ENCODE results near the gene FGF5.
"Not testable (repeated sequence)": the region's sequence is repeated elsewhere in the genome, so short reads cannot be mapped to it uniquely, and the experiment has no call there.

FGF5 gene

DNA sequence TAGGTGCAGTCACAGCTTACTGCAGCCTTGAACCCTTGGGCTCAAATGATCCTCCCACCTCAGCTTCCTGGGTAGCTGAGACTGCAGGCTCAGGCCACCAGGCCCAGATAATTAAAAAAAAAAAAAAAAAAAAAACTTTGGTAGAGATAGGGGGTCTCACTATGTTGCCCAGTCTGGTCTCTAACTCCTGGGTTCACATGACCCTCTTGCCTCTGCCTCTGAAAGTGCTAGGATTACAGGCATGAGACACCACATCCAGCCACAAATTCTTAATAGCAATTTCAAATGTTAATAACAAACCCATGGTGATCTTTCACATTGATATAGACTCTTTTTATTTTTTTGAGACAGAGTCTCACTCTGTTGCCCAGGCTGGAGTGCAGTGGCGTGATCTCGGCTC lies 12.3 kb upstream of the FGF5 start:
- DNase-seq (ENCODE audit: low read depth in 2 of 2) = no peak

DNA sequence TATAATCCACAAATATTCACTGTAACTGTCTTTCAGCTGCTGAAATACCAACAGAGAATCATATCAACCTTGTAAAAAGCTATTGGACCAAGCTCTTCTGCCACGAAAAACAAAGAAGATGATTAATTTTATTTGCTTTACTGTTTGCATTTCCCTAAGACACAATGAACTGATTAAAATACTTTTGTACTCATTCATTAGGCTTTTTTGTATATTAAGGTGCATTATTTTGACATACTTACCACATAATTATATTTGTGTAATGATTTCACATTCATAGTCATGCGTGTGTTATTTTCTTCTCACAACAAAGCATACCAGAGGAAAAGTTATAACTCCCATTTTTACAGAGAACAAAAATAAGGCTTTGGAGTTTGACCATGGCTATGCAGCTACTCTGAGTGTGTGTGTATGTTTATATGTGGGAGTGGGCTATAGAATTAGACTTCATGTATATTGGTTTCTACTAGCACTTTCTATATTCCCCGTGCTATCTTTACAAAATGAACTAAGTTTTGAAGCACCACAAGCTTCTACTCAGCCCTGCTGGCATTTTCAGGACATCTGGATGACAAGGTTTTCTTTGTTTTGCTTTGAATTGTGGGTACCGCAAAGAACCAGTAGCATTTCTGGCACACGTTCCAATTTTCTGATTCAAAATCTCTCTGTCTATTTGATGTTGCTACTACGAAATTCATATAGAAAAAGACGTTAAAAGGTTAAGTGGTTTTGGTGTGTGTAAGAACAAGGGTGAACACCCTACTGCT lies 11.0 kb upstream of the FGF5 start:
- DNase-seq (ENCODE audit: low read depth in 2 of 2) = no peak

DNA sequence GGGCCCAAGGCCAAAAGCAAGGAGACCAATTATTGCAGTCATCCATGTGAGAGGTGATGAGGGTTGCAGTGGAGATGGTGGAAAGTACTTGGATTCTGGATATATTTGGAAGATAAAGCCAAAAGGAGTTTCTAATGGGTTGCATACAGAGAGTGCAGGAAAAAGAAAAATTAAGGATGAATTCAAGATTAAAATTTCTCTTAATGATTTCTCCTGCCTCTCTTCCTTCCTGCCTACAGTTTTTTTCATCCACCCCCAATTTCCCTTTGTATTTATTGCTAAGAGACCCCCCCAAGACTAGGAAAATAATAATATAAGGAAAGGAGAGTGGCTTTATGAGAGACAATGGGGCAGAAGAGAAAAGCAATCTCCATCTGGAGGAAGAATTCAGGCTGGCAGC lies 8.6 kb upstream of the FGF5 start:
- no peak for DNase-seq (ENCODE audit: low read depth in 2 of 2)

DNA sequence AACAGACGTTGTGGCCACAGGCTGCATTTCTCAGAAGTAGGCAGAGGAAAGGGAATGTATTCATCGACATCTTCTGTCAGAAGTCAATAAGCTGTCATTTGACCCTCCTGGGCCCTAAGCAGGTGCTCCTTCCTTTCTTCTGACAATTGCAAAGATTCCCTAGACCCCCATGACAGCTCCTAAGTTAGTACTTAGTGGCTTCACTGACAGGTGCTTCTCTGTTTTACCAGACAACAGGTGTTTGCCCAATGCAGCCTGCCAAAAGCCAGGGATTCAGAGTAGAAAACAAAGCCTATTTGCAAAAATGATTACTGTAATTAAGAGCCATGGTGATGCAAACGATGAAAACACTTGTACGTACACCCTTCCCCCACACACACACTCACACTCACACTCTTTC lies 7.5 kb upstream of the FGF5 start:
- no peak for DNase-seq (ENCODE audit: low read depth in 2 of 2)

DNA sequence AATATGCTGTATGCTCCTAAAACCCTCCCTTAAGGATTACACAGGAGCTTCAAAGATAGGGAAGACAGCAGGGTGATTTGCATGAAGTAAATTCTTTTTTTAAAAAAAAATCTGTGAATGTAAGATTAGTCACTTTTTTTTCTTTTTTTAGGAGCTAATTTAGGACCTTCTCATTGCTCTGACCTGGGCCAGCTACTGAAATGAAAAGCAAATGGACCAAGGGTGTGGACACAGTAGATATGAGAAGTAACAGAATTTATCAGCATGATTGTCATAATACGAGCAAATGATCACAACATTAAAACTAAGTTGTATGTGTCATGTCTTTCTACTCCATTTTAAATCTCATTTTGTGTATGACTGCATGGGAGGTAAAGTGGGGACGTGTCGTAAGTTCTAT lies 6.6 kb upstream of the FGF5 start:
- DNase-seq (ENCODE audit: low read depth in 2 of 2) = no peak

GRCh38 chr4:80261989-80262600 lies 4.4 kb upstream of the FGF5 start:
- DNase-seq (ENCODE audit: low read depth in 2 of 2) = no peak

GRCh38 chr4:80263541-80264351 lies 2.7 kb upstream of the FGF5 start:
- no peak for DNase-seq (ENCODE audit: low read depth in 2 of 2)

GRCh38 chr4:80264352-80264647 lies 2.2 kb upstream of the FGF5 start:
- no peak for DNase-seq (ENCODE audit: low read depth in 2 of 2)

DNA sequence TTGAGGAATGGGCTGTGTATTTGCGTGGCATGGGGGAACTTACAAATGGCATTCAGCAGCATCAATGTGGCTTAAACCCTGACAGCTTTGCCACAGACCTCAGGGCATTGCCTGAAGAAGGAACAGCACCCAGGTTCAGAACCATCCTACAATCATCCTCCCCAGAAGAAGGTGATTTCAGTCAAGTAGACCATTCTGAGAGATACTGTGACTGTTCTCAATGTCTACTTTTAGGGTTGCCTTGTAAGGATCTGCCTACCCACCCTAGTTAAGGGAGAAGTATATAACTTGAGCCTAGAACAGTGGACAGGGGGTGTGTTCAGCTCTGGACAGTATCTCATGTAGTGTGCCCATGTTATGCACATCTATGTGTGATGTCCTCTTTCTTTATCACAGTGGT lies 1.6 kb upstream of the FGF5 start:
- no peak for DNase-seq (ENCODE audit: low read depth in 2 of 2)

- peak in 1 of 2 experiments; percentile 48 for DNase-seq (ENCODE audit: low read depth in 2 of 2)
Measured at GRCh38 chr4:80265571-80266252, 752 bp upstream of the FGF5 start.

GRCh38 chr4:80266902-80267380 lies 477 bp downstream of the FGF5 start:
- DNase-seq (ENCODE audit: low read depth in 2 of 2) = no peak

- DNase-seq (ENCODE audit: low read depth in 2 of 2) = no peak
Measured at GRCh38 chr4:80268081-80268823, 1.8 kb downstream of the FGF5 start.

DNA sequence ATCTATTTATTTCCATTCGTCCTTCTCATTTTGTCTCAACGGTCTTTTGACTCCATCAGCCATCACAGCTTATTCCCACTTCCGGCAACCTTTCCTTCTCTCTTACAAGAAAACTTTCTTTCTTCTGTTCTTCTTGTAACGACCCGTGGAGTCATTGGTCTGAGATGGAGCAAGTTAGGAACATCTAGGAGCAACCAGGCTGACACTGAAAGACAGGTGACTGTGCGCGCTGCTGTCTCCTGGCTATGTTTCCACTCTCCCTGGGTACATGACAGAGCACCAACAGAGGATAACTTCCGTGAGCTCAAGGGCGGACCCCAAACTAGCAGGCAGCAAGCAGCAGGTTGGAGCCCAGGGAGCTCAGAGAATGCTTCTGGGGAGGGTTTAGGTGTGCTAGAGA lies 2.5 kb downstream of the FGF5 start:
- DNase-seq (ENCODE audit: low read depth in 2 of 2) = no peak

GRCh38 chr4:80270321-80270720 lies 3.9 kb downstream of the FGF5 start:
- DNase-seq (ENCODE audit: low read depth in 2 of 2) = no peak

DNA sequence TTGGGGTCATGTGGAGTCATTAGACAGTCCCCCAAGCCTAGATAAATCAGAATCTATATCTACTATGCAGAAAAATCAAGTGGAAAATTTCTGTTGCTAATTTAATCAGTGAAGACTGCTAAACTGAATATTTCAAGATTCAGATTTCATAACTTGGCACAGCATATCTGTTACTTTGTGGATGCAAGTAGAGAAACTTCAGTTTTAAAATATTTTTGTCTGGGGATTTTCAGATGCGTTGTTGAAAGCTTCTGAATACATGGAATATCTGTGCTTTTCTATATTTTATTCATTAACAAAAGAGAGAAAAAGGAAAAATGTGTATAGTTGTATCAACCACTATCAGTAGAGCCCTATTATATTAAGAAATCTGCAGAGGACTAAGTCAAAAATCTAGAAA lies 4.4 kb downstream of the FGF5 start:
- no peak for DNase-seq (ENCODE audit: low read depth in 2 of 2)

- no peak for DNase-seq (ENCODE audit: low read depth in 2 of 2)
Measured at GRCh38 chr4:80271801-80272200, 5.3 kb downstream of the FGF5 start.

DNA sequence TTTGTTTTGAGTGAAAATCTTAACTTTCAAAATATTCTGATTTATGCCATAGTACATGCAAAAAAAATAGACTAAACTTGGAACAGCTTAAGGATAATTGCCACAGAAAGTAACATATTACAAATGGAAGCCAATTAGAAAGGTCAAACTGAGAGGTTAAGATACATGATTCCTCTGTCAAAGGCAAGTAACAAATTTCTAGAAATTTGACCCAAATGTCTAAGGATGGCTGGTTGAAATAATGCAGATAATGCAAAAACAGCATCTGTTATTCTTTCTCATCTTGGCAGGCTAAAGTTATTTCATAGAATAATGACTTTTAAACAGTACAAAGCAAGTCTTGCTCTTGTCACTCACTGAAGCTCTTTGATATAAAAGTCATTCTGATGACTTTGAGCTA lies 10.5 kb downstream of the FGF5 start:
- no peak for DNase-seq (ENCODE audit: low read depth in 2 of 2)

DNA sequence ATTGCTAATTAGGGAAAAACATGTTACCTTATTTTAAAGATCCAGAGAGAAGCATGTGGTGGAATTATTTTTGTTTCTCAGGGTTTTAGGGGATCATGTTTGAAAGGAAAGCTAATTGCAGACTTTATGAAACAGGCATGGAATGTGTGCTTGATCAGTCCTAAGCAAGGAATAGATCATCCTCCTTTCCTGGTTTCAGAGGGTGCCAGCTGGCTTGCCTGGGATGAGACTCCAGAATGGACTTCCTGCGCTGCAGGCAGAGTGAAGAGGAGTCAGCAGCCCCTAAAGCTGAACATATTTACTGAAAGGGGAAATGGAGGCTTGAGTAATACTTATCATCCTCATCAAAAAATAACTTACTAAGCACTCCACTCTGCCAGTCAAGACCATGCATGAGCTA lies 13.3 kb downstream of the FGF5 start:
- DNase-seq (ENCODE audit: low read depth in 2 of 2) = no peak

DNA sequence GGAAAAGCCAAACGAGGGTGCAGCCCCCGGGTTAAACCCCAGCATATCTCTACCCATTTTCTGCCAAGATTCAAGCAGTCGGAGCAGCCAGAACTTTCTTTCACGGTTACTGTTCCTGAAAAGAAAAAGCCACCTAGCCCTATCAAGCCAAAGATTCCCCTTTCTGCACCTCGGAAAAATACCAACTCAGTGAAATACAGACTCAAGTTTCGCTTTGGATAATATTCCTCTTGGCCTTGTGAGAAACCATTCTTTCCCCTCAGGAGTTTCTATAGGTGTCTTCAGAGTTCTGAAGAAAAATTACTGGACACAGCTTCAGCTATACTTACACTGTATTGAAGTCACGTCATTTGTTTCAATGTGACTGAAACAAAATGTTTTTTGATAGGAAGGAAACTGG lies 20.0 kb downstream of the FGF5 start:
- no peak for DNase-seq (ENCODE audit: low read depth in 2 of 2)

- not testable (repeated sequence) for DNase-seq (ENCODE audit: low read depth in 2 of 2)
Measured at GRCh38 chr4:80290665-80291064, 24.2 kb downstream of the FGF5 start.

DNA sequence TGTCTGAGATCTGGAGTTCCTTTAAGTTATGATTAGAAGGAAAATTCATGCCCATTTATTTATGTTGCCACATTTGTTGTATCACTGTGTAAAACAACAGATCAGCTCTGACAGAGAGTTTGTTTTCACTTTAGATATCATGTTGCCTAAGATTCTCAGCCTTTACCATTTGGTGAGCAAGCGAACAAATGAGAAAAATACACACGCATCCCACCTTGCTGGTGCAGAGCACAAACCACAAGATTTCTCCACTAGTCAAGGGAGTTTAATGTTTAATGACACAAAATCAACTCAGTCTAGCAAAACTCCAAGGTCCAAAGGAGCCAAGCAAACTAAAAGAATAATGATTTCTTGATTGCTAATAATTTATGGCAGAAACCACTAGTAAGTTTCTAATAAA lies 27.7 kb downstream of the FGF5 start:
- DNase-seq (ENCODE audit: low read depth in 2 of 2) = no peak

GRCh38 chr4:80295336-80295735 lies 28.9 kb downstream of the FGF5 start:
- DNase-seq (ENCODE audit: low read depth in 2 of 2) = peak in 1 of 2 experiments; percentile 45
